Endothelial cell of umbilical vein (primary cell): ENCODE results near the gene OR10G8.

Source experiments
- CTCF ChIP-seq, 2 donors: IDR thresholded peaks; 1 replicate in 1 of 2; 2 replicates in 1 of 2; pipeline ENCODE4 v1.5.1; 2011; ENCODE audit warnings: low read length in 2 of 2, mild to moderate bottlenecking in 2 of 2, moderate library complexity in 2 of 2, control low read depth in 1 of 2, inconsistent platforms in 1 of 2, low read depth in 1 of 2; ENCODE audit not compliant: insufficient read depth in 1 of 2; ENCODE audit errors: extremely low read depth in 1 of 2
- POLR2A ChIP-seq: IDR thresholded peaks from 2 replicates; pipeline ENCODE4 v1.6.1; 2012; ENCODE audit warnings: low read depth, mild to moderate bottlenecking, control low read depth, low read length

- TF ChIP-seq CTCF (IDR thresholded peaks at IDR 0.05; ENCODE audit: extremely low read depth in 1 of 2, insufficient read depth in 1 of 2, low read depth in 1 of 2, low read length in 2 of 2) (no peak), POLR2A (no peak)
Measured at GRCh38 chr11:123995119-123995518, 31.5 kb upstream of the OR10G8 start, which contains the start of gene OR10G6.
